ENCODE data around the gene STAM.

Gene STAM

DNA sequence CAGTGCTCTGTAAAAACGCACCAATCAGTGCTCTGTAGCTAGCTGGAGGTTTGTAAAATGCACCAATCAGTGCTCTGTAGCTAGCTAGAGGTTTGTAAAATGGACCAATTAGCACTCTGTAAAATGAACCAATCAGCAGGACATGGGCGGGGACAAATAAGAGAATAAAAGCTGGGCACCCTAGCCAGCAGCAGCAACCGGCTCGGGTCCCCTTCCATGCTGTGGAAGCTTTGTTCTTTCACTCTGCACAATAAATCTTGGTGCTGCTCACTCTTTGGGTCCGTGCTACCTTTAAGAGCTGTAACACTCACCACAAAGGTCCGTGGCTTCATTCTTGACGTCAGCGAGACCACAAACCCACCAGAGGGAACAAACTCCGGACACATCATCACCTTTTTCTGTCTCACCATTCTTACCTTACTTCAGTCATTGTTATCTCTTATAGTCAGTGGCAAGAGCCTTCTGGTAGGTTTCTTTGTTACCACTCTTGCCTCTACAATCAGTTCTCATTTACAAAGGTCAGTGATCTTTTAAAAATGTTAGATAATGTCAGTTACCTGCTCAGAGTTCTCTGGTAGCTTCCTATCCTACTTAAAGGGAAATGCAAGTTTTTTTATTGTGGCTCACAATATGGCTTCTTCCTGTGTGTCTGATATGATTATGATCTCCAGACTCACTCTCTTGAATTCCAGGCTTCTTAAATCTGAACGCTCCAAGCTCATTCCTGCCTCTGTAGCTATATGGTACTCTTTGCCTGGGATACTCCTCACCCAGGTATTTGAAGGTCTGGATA is 4.5 kb downstream of the STAM start:
- no peak for DNase-seq

- no peak for DNase-seq
Observed at GRCh38 chr10:17649052-17649451, 5.1 kb downstream of the STAM start.

DNA sequence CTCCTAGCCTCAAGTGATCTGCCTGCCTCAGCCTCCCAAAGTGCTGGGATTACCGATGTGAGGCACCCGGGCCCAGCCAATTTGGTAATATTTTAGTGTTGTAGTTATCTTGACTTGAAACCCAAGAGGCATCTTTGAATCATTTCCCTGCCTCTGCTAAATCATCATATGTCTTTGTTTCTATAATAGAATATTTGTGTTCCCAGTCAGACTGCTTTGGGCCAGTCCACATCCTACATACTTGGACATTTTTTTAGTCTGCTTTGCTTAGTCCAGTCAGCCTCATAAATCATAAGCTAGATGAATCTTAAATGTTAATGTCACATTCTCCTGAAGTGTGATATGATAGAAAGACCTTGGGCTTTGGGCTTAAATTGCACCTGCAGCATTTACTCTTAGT is 5.9 kb downstream of the STAM start:
- DNase-seq: no peak

DNA sequence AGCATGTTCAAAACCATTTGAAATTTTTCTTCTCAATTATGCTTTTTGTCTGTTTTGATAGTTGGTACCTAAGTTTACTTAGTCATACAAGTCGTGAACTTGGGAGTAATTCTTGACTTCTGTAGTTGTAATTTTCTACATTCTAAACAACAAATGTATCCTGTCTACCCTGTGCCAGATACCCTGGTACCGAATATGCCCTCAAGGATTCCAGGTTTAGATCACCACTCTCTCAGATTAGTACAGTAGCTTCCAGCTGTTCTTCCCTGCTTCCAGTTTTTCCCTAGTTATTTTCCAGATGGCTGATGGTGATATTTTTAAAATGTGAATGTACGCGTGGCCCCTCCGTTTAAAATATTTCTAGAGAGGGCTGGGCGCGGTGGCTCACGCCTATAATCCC is 6.5 kb downstream of the STAM start:
- no peak for DNase-seq

- no peak for DNase-seq
Observed at GRCh38 chr10:17651896-17652295, 7.9 kb downstream of the STAM start.

- DNase-seq: no peak
Observed at GRCh38 chr10:17652585-17652984, 8.6 kb downstream of the STAM start.

DNA sequence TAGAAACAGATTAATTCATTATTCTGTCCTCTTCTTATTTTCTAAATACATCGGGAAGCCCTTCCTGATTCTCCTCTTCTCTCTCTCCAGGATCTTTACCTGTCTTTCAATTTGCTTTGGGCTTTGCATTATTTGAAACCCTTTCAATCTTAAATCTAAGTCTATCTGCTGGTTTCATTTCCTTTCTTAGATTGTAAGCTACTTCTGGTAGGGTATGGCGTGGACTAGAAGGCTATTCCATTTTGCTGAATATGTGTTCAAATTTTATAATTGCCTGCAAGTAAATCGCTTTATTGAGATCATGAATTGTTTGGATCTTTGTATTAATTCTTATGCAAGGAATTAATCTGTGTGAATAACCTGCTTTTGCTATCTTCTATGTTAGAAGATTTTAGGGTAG is 11.1 kb downstream of the STAM start:
- no peak for DNase-seq

- DNase-seq: no peak
Observed at GRCh38 chr10:17655567-17656146, 11.7 kb downstream of the STAM start.

DNA sequence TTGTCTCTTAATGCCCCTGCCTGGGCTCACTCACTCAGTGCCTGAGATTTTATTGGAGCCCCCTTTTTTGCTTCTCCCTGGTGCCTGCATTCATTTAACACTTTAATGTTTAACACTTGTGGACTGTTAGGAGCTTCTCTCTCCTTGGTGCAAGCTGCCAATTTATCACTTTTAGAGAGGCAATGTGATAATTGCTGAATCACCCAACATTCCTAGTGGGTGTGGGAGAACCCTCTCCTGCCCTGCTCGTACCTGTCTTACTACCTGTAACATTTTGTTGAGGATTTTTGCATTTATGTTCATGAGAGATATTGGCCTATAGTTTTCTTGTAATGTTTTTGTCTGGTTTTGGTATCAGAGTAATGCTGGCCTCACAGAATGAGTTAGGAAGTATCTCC is 13.2 kb downstream of the STAM start:
- no peak for DNase-seq

- DNase-seq: no peak
Observed at GRCh38 chr10:17659365-17659764, 15.4 kb downstream of the STAM start.

- no peak for DNase-seq
Observed at GRCh38 chr10:17660921-17661320, 17.0 kb downstream of the STAM start.

GRCh38 chr10:17661510-17661909 is 17.6 kb downstream of the STAM start:
- no peak for DNase-seq

- no peak for DNase-seq
Observed at GRCh38 chr10:17662193-17663138, 18.5 kb downstream of the STAM start.

GRCh38 chr10:17663450-17663849 is 19.5 kb downstream of the STAM start:
- DNase-seq: no peak

- DNase-seq: peak; percentile 72
Observed at GRCh38 chr10:17665747-17666146, 21.8 kb downstream of the STAM start.

DNA sequence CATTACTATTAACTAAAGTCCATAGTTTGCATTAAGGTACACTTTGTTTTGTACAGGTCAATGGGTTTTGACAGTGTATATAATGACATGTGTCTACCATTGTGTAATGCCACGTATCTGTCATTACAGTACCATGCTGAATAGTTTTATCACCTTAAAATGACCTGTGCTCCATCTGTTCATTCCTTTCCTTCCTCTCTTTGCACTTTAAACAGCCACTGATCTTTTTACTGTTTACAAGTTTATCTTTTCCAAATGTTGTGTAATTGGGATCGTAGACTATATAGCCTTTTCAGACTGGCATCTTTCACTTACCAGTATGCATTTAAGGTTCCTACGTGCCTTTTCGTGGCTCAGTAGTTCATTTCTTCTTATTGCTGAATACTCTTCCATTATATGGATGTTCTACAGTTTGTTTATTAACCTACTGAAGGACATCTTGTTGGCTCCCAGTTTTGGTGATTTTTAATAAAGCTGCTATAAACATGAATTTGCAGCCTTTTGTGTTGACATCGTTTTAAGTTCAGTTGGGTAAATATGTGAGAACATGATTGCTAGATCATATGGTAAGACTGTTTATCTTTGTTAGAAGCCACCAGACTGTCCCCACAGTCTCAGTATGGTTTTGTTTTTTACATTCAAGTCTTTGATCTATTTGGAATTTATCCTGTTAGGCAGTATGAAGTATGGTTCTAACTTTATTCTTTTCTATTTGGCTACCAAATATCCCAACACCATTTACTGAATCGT is 24.7 kb downstream of the STAM start:
- DNase-seq: no peak

- no peak for DNase-seq
Observed at GRCh38 chr10:17669185-17669872, 25.4 kb downstream of the STAM start.

GRCh38 chr10:17671307-17671706 is 27.4 kb downstream of the STAM start:
- DNase-seq: no peak

- peak; percentile 72 for DNase-seq
Observed at GRCh38 chr10:17673471-17674061, 29.6 kb downstream of the STAM start.

GRCh38 chr10:17674566-17674965 is 30.6 kb downstream of the STAM start:
- no peak for DNase-seq

DNA sequence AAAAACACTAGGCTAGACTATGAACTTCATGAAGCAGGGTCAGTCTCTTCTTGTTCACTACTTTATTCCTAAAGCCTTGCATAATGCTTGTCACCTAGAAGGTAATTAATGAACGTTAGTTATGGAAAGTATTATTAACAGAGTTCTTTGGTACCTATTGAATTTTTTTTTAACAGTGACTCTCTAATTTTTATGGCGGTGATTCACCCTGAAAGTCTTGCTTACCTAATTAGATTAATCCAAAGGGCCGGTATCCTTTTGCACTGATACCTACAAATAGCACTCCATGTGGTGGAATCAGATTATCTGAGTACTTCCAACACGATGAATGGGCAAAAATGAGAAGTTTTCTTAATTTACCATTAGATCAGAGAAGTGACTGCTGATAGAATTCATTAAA is 31.7 kb downstream of the STAM start:
- no peak for DNase-seq

GRCh38 chr10:17676919-17677318 is 33.0 kb downstream of the STAM start:
- no peak for DNase-seq

Measured in kidney glomerular epithelial cell (primary cell).